Activated T-cell treated with anti-CD3 and anti-CD28 coated beads, Interleukin-2, amount 50 U/mL, for 72 hours (primary cell): ENCODE data around the gene DKK1. TPM values are rescaled to one million over a fixed set of nuclear protein-coding genes. Genes with fewer than 3 reads are reported as not detected.

Source experiments
- ATAC-seq, 2 donors: fragments of 150-1000 bp; cut with Tn5 transposase; replicated peaks in 1 of 2; 2 replicates each; pipeline ENCODE4 v1.10.0; 2021; ENCODE audit warnings: moderate library complexity in 2 of 2, mild to moderate bottlenecking in 1 of 2
- DNase-seq, 2 donors: peaks; one replicate each; pipeline ENCODE4 v3.0.0; 2021 to 2022; ENCODE audit warnings: mixed read lengths in 1 of 2
- H3K27ac Mint-ChIP-seq: one replicate; pipeline ENCODE4 v1.8.0; 2022; ENCODE audit warnings: mild to moderate bottlenecking, moderate library complexity, mixed read lengths
- H3K27me3 Mint-ChIP-seq: one replicate; pipeline ENCODE4 v1.8.0; 2022; ENCODE audit warnings: low read depth, mixed read lengths
- H3K36me3 Mint-ChIP-seq, 2 donors: one replicate each; pipeline ENCODE4 v1.8.0; 2022; ENCODE audit warnings: mixed read lengths in 2 of 2, mild to moderate bottlenecking in 1 of 2; ENCODE audit not compliant: insufficient read depth in 2 of 2
- H3K4me1 Mint-ChIP-seq: one replicate; pipeline ENCODE4 v1.8.0; 2022; ENCODE audit warnings: low read depth, mixed read lengths
- H3K4me3 Mint-ChIP-seq, 2 donors: one replicate each; pipeline ENCODE4 v1.8.0; 2022; ENCODE audit warnings: mild to moderate bottlenecking in 2 of 2, mixed read lengths in 2 of 2, moderate library complexity in 2 of 2
- H3K9me3 Mint-ChIP-seq, 2 donors: one replicate each; pipeline ENCODE4 v1.8.0; 2022; ENCODE audit warnings: mixed read lengths in 2 of 2
- total RNA-seq, 2 donors: library from RNA; stranded (reverse); gene quantifications; one replicate each; pipeline ENCODE4 v1.2.3, GENCODE V29; 2022

Gene DKK1
- not detected for total RNA-seq

DNA sequence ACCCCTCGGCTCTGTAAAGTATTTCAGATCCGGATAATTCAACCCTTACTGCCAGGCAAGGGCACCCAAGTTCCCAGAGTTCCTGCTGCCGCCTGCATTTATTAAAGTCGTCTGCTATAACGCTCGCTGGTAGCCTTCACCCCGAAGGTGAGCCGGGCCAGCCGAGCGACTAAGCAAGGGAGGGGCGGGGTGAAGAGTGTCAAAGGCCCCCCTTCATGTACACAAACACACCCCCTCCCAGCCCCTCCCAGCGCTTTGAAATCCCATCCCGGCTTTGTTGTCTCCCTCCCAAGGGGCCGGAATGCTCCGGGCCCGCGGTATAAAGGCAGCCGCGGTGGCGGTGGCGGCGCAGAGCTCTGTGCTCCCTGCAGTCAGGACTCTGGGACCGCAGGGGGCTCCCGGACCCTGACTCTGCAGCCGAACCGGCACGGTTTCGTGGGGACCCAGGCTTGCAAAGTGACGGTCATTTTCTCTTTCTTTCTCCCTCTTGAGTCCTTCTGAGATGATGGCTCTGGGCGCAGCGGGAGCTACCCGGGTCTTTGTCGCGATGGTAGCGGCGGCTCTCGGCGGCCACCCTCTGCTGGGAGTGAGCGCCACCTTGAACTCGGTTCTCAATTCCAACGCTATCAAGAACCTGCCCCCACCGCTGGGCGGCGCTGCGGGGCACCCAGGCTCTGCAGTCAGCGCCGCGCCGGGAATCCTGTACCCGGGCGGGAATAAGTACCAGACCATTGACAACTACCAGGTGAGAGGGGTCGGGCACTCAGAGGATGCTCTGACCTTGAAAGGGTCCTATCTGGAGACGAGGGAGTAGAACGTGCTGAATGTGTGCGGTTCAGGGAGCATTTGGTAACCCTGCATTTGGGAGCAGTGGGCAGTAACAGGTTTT is at the start of gene DKK1:
Gene DKK1 (plus strand): TSS at position 349 of the 889 bp plus-strand sequence. CDS start 154 bp downstream, at position 503.
- Mint-ChIP-seq H3K9me3 (no peaks in the 10 kb centered on the region), H3K27ac (no peak within 1 kb of the TSS), H3K36me3 (peaks cover 0 to 5% of the 10 kb centered on the region in 2 donors), H3K27me3 (peaks cover 52% of the 10 kb centered on the region), H3K4me1 (peaks cover 17% of the 10 kb centered on the region), H3K4me3 (peak within 1 kb of the TSS; percentile 75)
- ATAC-seq (peak; percentile 38 to 58), DNase-seq (peak; percentile 22 to 35)

GRCh38 chr10:52265131-52265926 is 48.8 kb upstream of the DKK1 start:
- no peak for DNase-seq
- no peak for ATAC-seq
- Mint-ChIP-seq H3K27me3 (no peaks in the 10 kb centered on the region), H3K4me3 (no peak overlapping the region), H3K4me1 (no peaks in the 10 kb centered on the region), H3K27ac (no peak overlapping the region), H3K36me3 (no peaks in the 10 kb centered on the region), H3K9me3 (no peaks in the 10 kb centered on the region)

DNA sequence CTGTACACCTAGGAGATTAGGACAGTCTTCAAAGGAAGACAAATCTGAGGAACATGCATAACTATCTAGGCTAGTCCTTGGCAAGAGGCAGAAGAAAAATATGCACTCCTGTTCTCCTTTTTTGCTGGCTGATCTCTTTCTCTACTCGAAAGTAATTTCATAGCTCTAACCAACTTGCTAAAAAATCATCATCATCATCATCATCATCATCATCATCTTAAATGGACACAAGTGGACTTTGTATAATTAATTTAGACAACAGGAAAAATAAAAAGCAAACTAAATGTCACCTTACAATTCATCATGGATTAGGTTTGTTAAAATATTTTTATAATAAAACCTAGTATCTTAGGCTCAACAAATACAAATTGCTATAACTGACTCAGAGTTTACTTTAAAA is 47.2 kb upstream of the DKK1 start:
- no peak for DNase-seq

GRCh38 chr10:52268790-52269189 is 45.3 kb upstream of the DKK1 start:
- ATAC-seq: no peak
- Mint-ChIP-seq H3K9me3 (no peaks in the 10 kb centered on the region), H3K27me3 (no peaks in the 10 kb centered on the region), H3K4me1 (no peaks in the 10 kb centered on the region), H3K27ac (no peak overlapping the region), H3K4me3 (no peak overlapping the region), H3K36me3 (no peaks in the 10 kb centered on the region)
- DNase-seq: no peak

More for the DNA sequence above, 47.2 kb upstream of the DKK1 start:
- Mint-ChIP-seq H3K4me3 (no peak overlapping the region), H3K27me3 (no peaks in the 10 kb centered on the region), H3K4me1 (no peaks in the 10 kb centered on the region), H3K9me3 (no peaks in the 10 kb centered on the region), H3K27ac (no peak overlapping the region), H3K36me3 (no peaks in the 10 kb centered on the region)
- no peak for ATAC-seq

- no peaks in the 10 kb centered on the region for H3K27me3 Mint-ChIP-seq
Observed at GRCh38 chr10:52269233-52269632, 44.8 kb upstream of the DKK1 start.

DNA sequence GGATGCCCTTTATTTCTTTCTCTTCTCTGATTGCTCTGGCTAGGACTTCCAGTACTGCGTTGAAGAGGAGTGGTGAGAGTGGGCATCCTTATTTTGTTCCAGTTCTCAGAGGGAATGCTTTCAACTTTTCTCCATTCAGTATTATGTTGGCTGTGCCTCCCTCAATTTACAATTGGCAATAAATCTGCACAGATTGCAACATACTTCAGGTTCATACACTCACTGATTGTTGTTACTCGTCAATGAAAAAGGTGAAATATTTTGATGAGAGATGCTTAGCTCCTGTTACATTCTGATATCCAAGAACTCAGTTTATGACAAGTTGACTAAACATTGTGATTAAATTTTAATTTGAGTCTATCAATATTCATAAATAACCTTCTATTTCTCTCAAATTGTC is 37.9 kb upstream of the DKK1 start:
- no peak overlapping the region for H3K4me3 Mint-ChIP-seq
- no peak overlapping the region for H3K27ac Mint-ChIP-seq
- H3K4me1 Mint-ChIP-seq: no peaks in the 10 kb centered on the region
- H3K9me3 Mint-ChIP-seq: peaks cover 3% of the 10 kb centered on the region in 2 donors
- DNase-seq (no peak), ATAC-seq (no peak)
- H3K27me3 Mint-ChIP-seq: no peaks in the 10 kb centered on the region
- no peaks in the 10 kb centered on the region for H3K36me3 Mint-ChIP-seq

More at GRCh38 chr10:52269233-52269632, 44.8 kb upstream of the DKK1 start:
- H3K4me3 Mint-ChIP-seq: no peak overlapping the region
- no peaks in the 10 kb centered on the region for H3K4me1 Mint-ChIP-seq
- no peak for DNase-seq
- no peak overlapping the region for H3K27ac Mint-ChIP-seq
- no peaks in the 10 kb centered on the region for H3K36me3 Mint-ChIP-seq
- ATAC-seq: no peak
- H3K9me3 Mint-ChIP-seq: peaks cover 0 to under 1% of the 10 kb centered on the region in 2 donors

DNA sequence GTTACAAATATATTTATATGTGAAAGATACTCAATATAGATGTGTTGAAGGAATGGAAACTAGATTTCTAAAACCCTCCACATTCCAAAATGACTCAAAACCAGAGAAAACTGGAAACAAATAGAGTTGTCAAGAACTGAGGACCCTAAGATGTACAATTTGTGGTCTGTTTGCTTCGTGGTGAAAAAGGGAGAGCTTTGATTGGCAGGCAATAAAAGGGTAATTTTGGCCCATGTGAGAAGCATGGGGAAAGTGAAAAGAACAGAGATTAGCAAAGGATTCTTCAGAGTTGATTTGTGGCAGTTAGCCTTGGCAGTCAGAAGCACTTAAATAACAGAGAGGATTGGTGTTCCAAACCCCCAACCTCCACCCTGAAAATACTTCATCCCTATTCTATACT is 37.1 kb upstream of the DKK1 start:
- H3K4me1 Mint-ChIP-seq: no peaks in the 10 kb centered on the region
- no peaks in the 10 kb centered on the region for H3K36me3 Mint-ChIP-seq
- H3K9me3 Mint-ChIP-seq: peaks cover 3% of the 10 kb centered on the region in 2 donors
- H3K4me3 Mint-ChIP-seq: no peak overlapping the region
- H3K27me3 Mint-ChIP-seq: no peaks in the 10 kb centered on the region
- no peak overlapping the region for H3K27ac Mint-ChIP-seq
- DNase-seq: no peak
- ATAC-seq: no peak

GRCh38 chr10:52279546-52279945 is 34.5 kb upstream of the DKK1 start:
- ATAC-seq: no peak
- DNase-seq: no peak
- Mint-ChIP-seq H3K27ac (no peak overlapping the region), H3K27me3 (no peaks in the 10 kb centered on the region), H3K4me3 (no peak overlapping the region), H3K4me1 (peaks cover 5% of the 10 kb centered on the region), H3K9me3 (peaks cover 3 to 4% of the 10 kb centered on the region in 2 donors), H3K36me3 (no peaks in the 10 kb centered on the region)

- peaks cover 3 to 4% of the 10 kb centered on the region in 2 donors for H3K9me3 Mint-ChIP-seq
- peaks cover 5% of the 10 kb centered on the region for H3K4me1 Mint-ChIP-seq
Observed at GRCh38 chr10:52280051-52280450, 34.0 kb upstream of the DKK1 start.

DNA sequence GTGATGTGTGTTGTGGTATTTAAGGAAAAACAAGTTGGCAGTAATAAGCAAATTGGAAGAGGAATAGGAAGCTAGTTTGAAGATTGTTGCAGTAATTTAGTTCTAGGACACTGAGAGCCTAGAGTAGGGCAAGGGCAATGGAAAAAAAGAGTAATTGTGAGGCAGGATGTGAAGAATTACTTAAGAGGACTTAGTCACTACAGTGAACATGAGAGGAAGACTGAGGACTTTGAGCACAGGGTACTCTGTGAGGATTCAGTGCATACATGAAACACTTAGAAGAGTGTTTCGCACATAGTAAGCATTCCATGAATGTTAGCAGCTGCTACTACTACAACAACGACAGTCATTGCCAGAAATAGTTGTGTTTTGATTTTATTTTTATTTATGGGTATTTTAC is 30.9 kb upstream of the DKK1 start:
- Mint-ChIP-seq H3K27ac (no peak overlapping the region), H3K9me3 (peaks cover 0 to 3% of the 10 kb centered on the region in 2 donors), H3K4me1 (peaks cover 5% of the 10 kb centered on the region), H3K36me3 (no peaks in the 10 kb centered on the region), H3K4me3 (no peak overlapping the region), H3K27me3 (no peaks in the 10 kb centered on the region)
- no peak for ATAC-seq
- DNase-seq: no peak

More at GRCh38 chr10:52280051-52280450, 34.0 kb upstream of the DKK1 start:
- no peak overlapping the region for H3K4me3 Mint-ChIP-seq
- H3K36me3 Mint-ChIP-seq: no peaks in the 10 kb centered on the region
- DNase-seq (no peak), ATAC-seq (no peak)
- H3K27me3 Mint-ChIP-seq: no peaks in the 10 kb centered on the region
- H3K27ac Mint-ChIP-seq: no peak overlapping the region

DNA sequence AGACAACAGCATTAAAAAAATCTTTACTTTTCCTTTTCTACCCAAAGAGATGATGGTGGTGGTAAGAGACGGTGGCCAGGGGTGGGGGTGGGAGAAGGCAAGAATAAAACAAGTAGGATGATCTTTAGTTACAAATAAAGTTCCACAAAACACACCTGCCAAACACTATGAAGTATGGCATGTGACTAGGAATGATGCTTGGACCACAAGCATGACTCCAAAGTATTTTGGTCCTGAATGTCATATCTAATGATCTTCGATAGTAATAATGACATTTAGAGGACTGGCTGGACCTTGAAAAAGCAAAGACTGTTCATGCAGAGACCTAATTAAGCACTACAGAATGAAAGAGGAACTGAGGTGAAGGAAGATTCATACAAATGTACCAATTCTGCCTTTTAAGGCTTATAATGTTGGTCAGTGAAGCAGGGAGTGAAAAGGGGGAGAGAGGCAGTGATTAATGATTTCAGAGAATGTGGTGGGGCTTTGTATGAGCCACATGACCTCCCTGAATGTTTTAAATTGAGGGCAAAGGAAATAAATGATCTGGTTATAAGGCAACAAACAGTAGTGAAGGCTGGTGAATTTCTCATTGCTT is 29.6 kb upstream of the DKK1 start:
- H3K27ac Mint-ChIP-seq: no peak overlapping the region
- DNase-seq (no peak), ATAC-seq (no peak)
- H3K9me3 Mint-ChIP-seq: peaks cover 0 to 3% of the 10 kb centered on the region in 2 donors
- H3K27me3 Mint-ChIP-seq: no peaks in the 10 kb centered on the region
- no peak overlapping the region for H3K4me3 Mint-ChIP-seq
- no peaks in the 10 kb centered on the region for H3K36me3 Mint-ChIP-seq
- peaks cover 5% of the 10 kb centered on the region for H3K4me1 Mint-ChIP-seq

DNA sequence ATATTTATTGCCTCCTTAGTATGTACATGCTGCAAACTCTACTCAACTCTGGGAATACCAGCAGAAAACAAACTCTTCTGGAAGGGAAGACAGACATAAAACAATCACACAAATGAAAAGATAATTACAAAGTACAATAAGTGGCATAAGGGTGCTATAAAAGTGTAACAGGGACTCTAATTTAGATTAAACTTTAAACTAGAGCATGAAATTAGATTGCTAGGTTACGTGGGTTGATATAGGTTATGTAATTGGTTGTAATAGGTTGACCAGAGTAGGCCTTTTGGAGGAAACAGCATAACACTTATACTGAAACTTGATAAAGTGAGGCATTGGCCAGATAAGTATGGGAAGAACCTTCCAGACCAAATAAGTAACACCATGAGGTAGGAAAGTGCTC is 26.2 kb upstream of the DKK1 start:
- H3K27me3 Mint-ChIP-seq: no peaks in the 10 kb centered on the region
- H3K36me3 Mint-ChIP-seq: no peaks in the 10 kb centered on the region
- H3K4me3 Mint-ChIP-seq: no peak overlapping the region
- no peak overlapping the region for H3K27ac Mint-ChIP-seq
- ATAC-seq (no peak), DNase-seq (no peak)
- H3K9me3 Mint-ChIP-seq: peaks cover 2% of the 10 kb centered on the region in 2 donors
- peaks cover 3% of the 10 kb centered on the region for H3K4me1 Mint-ChIP-seq

DNA sequence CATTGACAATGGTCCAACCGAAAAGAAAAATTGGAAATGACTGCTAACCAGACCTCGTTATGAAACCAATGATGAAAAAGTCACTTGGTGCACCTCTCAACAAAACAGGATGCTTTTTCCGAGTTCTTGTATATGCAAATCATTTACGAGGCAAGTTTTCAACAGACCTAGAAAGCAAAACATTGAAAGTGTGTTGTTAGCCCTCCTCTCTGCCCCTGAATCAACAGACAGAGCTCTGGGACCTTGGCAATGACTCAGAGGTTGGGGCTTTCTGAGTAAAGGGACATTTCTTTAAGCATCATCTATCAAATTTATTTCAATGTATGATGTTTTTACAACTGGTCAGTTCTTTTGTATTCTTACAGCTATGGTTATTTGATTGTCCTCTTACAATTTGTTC is 16.3 kb upstream of the DKK1 start:
- no peaks in the 10 kb centered on the region for H3K27me3 Mint-ChIP-seq
- no peak overlapping the region for H3K27ac Mint-ChIP-seq
- H3K9me3 Mint-ChIP-seq: no peaks in the 10 kb centered on the region
- no peak for DNase-seq
- ATAC-seq: no peak
- no peaks in the 10 kb centered on the region for H3K36me3 Mint-ChIP-seq
- H3K4me1 Mint-ChIP-seq: no peaks in the 10 kb centered on the region
- H3K4me3 Mint-ChIP-seq: no peak overlapping the region
